Activated CD4-positive, alpha-beta T cell treated with anti-CD3 and anti-CD28 coated beads for 36 hours (primary cell): ENCODE data around the gene IL2RA. TPM values are rescaled to one million over a fixed set of nuclear protein-coding genes. Genes with fewer than 3 reads are reported as not detected.

Experiments
- ATAC-seq: fragments of 200-7000 bp; cut with Tn5 transposase; one replicate; pipeline ENCODE4 v1.10.0; 2021; ENCODE audit warnings: mild to moderate bottlenecking, moderate library complexity
- CTCF ChIA-PET: fragments of 350-600 bp; sonication (Branson Sonifier 250); formaldehyde crosslinking; loops from one replicate; lab custom pipeline; 2021; ENCODE audit warnings: antibody characterized with exemption; lab: Charles Lee
- POLR2A ChIA-PET: fragments of 350-600 bp; sonication (Branson Sonifier 250); formaldehyde crosslinking; loops from one replicate; lab custom pipeline; 2021; ENCODE audit warnings: antibody characterized with exemption, inconsistent platforms; lab: Charles Lee
- DNase-seq: peaks from one replicate; pipeline ENCODE4 v3.0.0-alpha.2; 2020
- H3K27ac Mint-ChIP-seq: one replicate; pipeline ENCODE4 v1.8.0; 2021; ENCODE audit warnings: mixed read lengths
- H3K27me3 Mint-ChIP-seq: one replicate; pipeline ENCODE4 v1.8.0; 2021; ENCODE audit warnings: mixed read lengths
- H3K36me3 Mint-ChIP-seq: one replicate; pipeline ENCODE4 v1.8.0; 2021; ENCODE audit warnings: low read depth, mixed read lengths
- H3K4me1 Mint-ChIP-seq: one replicate; pipeline ENCODE4 v1.8.0; 2021; ENCODE audit warnings: mixed read lengths
- H3K4me3 Mint-ChIP-seq: one replicate; pipeline ENCODE4 v1.8.0; 2021; ENCODE audit warnings: mild to moderate bottlenecking, moderate library complexity, mixed read lengths
- H3K9me3 Mint-ChIP-seq: one replicate; pipeline ENCODE4 v1.8.0; 2021; ENCODE audit warnings: low read depth, mixed read lengths
- intact Hi-C, 2 experiments: fragments of 100-400 bp; cut with DNase I in 1 of 2; cut with micrococcal nuclease in 1 of 2; formaldehyde crosslinking; loops; one replicate each; pipeline versions ENCODE4 v1.14.2 to v1.15.1; 2022 to 2024; cut with DNase I, micrococcal nuclease
- total RNA-seq, 2 experiments: library from RNA; stranded (reverse); gene quantifications; one replicate each; pipeline ENCODE4 v1.2.3, GENCODE V29; 2021

IL2RA gene
- total RNA-seq, 2 experiments from 2014 or later: 659 to 980 TPM

DNA sequence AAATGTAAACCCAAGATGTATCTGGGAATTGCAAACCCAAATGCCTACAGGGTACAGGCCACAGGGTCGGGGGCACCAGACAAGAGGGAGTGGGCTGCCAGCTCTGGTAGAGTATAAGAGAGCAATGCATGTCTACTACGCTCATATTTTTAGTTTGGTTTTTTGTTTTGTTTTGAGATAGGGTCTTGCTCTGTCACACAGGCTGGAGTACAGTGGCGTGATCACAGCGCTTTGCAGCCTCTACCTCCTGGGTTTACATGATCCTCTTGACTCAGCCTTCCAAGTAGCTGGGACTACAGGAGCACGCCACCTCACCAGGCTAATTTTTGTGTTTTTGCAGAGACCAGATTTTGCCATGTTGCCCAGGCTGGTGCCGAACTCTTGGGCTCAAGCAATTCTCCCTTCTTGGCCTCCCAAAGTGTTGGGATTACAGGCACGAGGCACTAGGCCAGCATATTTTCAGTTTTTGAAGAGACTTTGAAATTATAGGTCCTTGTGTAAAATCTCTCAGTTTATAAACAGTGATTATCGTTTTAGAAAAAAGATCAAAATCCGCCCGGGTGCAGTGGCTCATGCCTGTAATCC, 73.7 kb downstream of the IL2RA start:
- H3K4me1 Mint-ChIP-seq: peaks cover 8% of the 10 kb centered on the region
- no peak overlapping the region for H3K27ac Mint-ChIP-seq
- peaks cover 13% of the 10 kb centered on the region for H3K9me3 Mint-ChIP-seq
- H3K4me3 Mint-ChIP-seq: no peak overlapping the region
- DNase-seq (no peak), ATAC-seq (no peak)
- no peaks in the 10 kb centered on the region for H3K36me3 Mint-ChIP-seq
- CTCF ChIA-PET: interaction anchor here (0.6 kb wide), 1 partner anchor 55 kb away, joined by 3 read pairs; no protein-coding TSS in a partner anchor
- POLR2A ChIA-PET: interaction anchor here (0.7 kb wide), 1 partner anchor 15 kb away, joined by 3 read pairs; no protein-coding TSS in a partner anchor
- intact Hi-C loops: no loop called here
- peaks cover 8% of the 10 kb centered on the region for H3K27me3 Mint-ChIP-seq

DNA sequence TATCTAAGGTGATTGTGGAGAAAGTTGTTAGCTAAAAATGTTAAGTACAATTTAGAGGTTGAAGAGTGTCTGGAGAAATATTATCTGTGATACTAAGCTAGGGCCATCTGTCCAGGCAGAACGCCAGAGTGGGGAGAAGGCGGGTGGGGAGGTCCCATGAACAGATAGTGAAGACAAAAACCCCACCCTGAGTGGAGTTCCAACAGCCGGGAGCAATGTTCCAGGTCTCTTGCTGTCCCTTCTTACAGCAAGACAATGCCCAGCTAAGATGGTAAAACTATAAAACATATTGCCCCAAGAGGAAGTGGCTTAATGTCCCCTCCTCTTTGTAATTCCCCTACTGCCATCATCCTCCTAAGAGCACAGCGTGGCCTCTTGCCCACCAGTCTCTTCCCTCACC, 74.4 kb downstream of the IL2RA start:
- Mint-ChIP-seq H3K36me3 (no peaks in the 10 kb centered on the region), H3K4me3 (no peak overlapping the region), H3K27me3 (peaks cover 6% of the 10 kb centered on the region), H3K4me1 (peaks cover 8% of the 10 kb centered on the region), H3K9me3 (peaks cover 13% of the 10 kb centered on the region), H3K27ac (no peak overlapping the region)
- CTCF ChIA-PET: interaction anchor here (0.6 kb wide), 2 partner anchors 10 to 111 kb away, joined by 3 read pairs; partner anchors contain the start of gene IL15RA
- intact Hi-C loops: no loop called here
- ATAC-seq (peak; percentile 44), DNase-seq (no peak)
- POLR2A ChIA-PET: interaction anchor here (0.7 kb wide), 1 partner anchor 16 kb away, joined by 3 read pairs; no protein-coding TSS in a partner anchor

DNA sequence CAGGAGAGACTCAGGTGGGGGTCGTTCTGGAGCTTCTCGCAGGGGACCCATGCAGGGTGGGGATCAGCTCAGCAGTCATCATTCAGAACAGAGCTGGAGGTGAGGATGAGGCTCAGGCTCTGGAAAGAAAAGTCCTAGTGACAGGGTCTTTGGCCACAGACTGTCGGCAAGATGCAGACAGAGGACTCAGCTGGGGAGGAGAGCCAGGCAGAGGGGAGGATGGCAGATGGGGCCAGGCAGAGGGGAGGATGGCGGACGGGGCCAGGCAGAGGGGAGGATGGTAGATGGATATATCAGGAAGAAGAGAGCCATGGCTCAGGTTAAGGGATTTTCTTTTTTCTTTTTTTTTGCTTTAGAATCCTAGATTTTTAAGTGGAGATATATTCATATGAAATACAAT, 77.1 kb downstream of the IL2RA start:
- Mint-ChIP-seq H3K27ac (no peak overlapping the region), H3K4me1 (peaks cover 8% of the 10 kb centered on the region), H3K36me3 (no peaks in the 10 kb centered on the region), H3K4me3 (no peak overlapping the region), H3K27me3 (peaks cover 6% of the 10 kb centered on the region), H3K9me3 (no peaks in the 10 kb centered on the region)
- ChIA-PET POLR2A (no interaction called here), CTCF (no interaction called here)
- intact Hi-C loops: no loop called here
- ATAC-seq: no peak
- DNase-seq: no peak

DNA sequence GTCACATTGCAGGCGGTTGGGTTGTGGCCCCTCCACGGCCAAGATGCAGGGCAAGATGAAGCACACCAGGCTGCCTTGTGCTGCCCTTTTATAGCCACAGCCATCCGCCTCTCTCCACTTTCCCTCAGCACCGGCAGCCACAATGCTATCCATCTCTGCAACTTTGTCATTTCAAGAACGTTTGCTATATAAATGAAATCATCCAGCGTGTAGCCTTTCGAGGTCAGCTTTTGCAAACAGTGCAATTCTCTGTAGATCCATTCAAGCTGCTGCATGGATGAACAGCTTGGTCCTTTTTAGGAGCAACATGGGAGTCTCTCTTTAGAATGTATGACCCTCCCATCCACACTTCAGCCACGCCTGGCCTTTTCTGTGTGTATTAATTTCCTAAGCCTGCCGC, 78.4 kb downstream of the IL2RA start:
- Mint-ChIP-seq H3K4me3 (no peak overlapping the region), H3K9me3 (no peaks in the 10 kb centered on the region), H3K27ac (no peak overlapping the region), H3K4me1 (peaks cover 8% of the 10 kb centered on the region), H3K36me3 (no peaks in the 10 kb centered on the region), H3K27me3 (peaks cover 6% of the 10 kb centered on the region)
- CTCF ChIA-PET: no interaction called here
- ATAC-seq: no peak
- POLR2A ChIA-PET: no interaction called here
- intact Hi-C loops: no loop called here
- no peak for DNase-seq

DNA sequence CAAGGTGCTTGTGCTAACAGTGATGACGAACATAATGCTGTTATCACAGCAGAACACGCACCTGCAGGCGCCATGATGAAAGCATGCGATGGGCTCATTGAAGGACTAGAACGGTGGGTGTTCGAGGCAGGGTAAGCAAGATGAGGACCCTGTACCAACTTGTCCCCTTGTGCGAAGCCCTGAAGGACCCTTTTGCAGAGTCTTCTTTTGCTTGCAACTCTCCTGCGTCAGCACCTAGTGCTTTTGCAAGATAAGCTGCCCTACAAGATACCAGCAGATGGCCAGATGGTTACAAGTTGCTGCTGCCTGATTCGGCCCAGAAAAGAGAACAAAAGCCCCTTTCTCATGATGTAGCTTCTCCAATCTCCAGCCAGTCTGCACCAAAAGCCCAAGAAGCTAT, 80.6 kb downstream of the IL2RA start:
- Mint-ChIP-seq H3K27ac (no peak overlapping the region), H3K36me3 (peaks cover under 1% of the 10 kb centered on the region), H3K27me3 (peaks cover 3% of the 10 kb centered on the region), H3K4me3 (no peak overlapping the region), H3K4me1 (peaks cover 2% of the 10 kb centered on the region), H3K9me3 (no peaks in the 10 kb centered on the region)
- CTCF ChIA-PET: interaction anchor here (0.6 kb wide), 1 partner anchor 12 kb away, joined by 3 read pairs; no protein-coding TSS in a partner anchor
- ATAC-seq: no peak
- POLR2A ChIA-PET: no interaction called here
- DNase-seq: no peak
- intact Hi-C loops: no loop called here

DNA sequence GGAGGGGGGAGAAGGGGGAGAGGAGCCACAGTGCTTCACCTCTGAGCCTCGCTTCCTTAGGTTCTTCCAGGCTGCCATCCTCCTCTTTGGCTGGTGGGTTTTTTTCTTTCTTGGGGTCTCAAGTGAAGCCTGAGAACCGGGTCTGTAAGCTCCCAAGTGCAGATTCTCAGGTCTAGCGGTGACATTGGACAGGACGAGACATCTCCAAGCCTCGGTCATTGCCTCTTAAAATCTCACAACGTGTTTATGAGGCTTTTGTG, 84.0 kb downstream of the IL2RA start:
- peak overlapping the region; percentile 81 for H3K27ac Mint-ChIP-seq
- H3K9me3 Mint-ChIP-seq: no peaks in the 10 kb centered on the region
- CTCF ChIA-PET: interaction anchor here (0.7 to 1.4 kb wide), 4 partner anchors 9 to 355 kb away, joined by 3 to 5 read pairs (median 3); no protein-coding TSS in a partner anchor
- peak overlapping the region; percentile 94 for H3K4me3 Mint-ChIP-seq
- peaks cover 12% of the 10 kb centered on the region for H3K36me3 Mint-ChIP-seq
- H3K27me3 Mint-ChIP-seq: no peaks in the 10 kb centered on the region
- no peak for DNase-seq
- POLR2A ChIA-PET: no interaction called here
- intact Hi-C loops: loop anchor here in 1 of 2 experiments (5.0 kb wide), 1 partner anchor 74 kb away; no protein-coding TSS in a partner anchor
- H3K4me1 Mint-ChIP-seq: peaks cover 23% of the 10 kb centered on the region
- ATAC-seq: no peak

DNA sequence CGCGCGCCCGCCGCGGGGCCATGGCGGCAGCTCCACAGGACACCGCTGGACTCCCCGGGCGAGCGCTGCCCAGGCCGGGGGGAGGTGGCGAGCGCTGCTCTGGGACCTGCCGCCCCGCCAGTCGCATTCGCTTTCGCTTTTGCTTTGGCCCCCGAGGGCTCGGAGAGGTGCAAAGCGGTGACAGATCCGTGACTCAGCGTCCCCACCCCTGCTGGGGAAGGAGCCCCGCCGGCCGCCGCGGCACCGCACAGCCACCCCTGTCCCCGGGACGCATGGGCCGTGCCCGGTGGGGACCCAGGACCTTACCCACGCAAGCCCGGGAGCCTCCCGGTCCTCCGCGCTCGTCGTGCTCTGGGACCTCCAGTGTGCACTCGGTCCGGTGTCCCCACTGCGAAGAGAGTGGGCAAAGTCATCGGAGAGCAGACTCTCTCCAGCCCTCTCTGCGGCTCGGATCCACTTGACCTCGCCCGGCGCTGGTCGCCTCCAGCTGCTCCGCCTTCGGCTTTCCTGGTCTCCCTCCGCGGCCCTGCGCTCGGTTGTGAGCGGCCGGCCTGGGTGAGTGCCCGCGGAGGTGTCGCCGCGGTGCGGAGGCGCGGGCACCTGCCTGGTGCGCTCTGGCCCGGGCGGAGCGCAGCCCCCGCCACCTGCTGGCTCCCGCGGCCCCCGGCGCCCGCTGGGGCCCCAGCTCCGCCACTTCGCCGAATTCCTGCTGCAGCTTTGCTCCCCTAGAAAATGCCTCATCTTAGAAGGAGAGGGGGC, 84.5 kb downstream of the IL2RA start, which contains the start of gene IL15RA:
Gene IL15RA (minus strand): TSS at position 73 of the 759 bp plus-strand sequence. CDS start 51 bp downstream, at position 22.
- peak; percentile 72 for ATAC-seq
- peak; percentile 95 for DNase-seq
- Mint-ChIP-seq H3K27me3 (no peaks in the 10 kb centered on the region), H3K4me1 (peaks cover 28% of the 10 kb centered on the region), H3K27ac (peak within 1 kb of the TSS; percentile 95), H3K9me3 (no peaks in the 10 kb centered on the region), H3K4me3 (peak within 1 kb of the TSS; percentile 94), H3K36me3 (peaks cover 12% of the 10 kb centered on the region)
- intact Hi-C loops: loop anchor here (1.0 to 5.0 kb wide), 9 partner anchors 37 to 293 kb away; partner anchors contain the start of genes GDI2 (in 1 of the 2) and TASOR2 (in 1 of the 2)
- ChIA-PET POLR2A (no interaction called here), CTCF (interaction anchor here (0.7 to 2.4 kb wide), 6 partner anchors 10 to 355 kb away, joined by 3 to 13 read pairs (median 4); partner anchors contain the start of gene PFKFB3)

DNA sequence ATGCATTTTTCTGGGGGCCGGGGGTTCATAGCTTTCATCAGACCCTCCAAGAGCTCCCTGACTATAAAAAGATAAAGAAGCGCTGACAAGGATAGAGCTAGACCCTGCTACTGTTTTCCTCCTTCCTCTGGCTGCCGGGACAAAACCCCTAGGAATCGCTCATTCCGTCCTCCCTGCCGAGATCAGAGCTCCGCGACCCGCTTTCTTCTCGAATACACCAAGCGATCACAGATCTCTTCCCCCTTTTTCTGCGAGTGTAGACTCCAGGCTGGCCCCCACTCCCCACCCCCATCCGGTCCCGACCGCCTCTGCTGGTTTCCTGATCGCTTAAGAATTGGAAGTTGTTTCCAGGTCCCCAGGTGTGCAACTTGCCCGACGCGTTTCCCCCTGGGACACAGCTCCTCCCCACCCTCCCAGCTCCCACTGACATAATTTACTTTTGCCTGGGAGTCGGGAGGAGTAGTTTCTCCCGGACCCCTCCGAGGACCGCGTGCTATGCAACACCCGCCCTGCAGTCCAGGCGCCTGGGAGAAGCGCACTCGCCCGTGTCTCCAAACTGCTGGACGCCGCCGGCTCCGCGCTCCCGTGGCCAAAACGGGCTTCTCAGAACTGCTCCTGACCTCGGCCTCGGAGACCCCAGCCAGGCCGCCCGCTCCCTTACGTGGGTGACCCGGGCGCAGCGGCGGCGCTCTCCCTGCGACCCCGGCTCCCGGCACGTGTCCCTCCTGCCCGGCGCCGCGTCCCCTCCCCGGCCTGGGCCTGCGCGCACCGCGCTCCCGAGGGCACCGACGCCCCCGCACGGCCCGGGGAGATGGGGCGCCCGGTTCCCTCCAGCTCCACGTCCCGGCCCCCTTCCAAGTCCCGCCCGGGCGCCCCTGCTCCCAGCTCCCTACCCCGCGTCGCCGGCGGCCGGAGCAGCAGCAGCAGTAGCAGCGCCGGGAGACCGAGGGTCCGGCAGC, 85.4 kb downstream of the IL2RA start:
- peaks cover 35% of the 10 kb centered on the region for H3K4me1 Mint-ChIP-seq
- H3K9me3 Mint-ChIP-seq: no peaks in the 10 kb centered on the region
- intact Hi-C loops: loop anchor here (1.0 to 5.0 kb wide), 12 partner anchors 35 to 292 kb away; partner anchors contain the start of genes FBH1 (in 1 of the 2), GDI2 (in 1 of the 2) and TASOR2 (in 1 of the 2)
- H3K36me3 Mint-ChIP-seq: peaks cover 12% of the 10 kb centered on the region
- H3K27ac Mint-ChIP-seq: peak overlapping the region; percentile 95
- ChIA-PET POLR2A (interaction anchor here (0.6 to 1.2 kb wide), 4 partner anchors 17 to 371 kb away, joined by 3 to 6 read pairs (median 3); partner anchors contain the start of genes ANKRD16 and FBH1), CTCF (interaction anchor here (0.6 to 2.4 kb wide), 8 partner anchors 11 to 226 kb away, joined by 3 to 13 read pairs (median 5); partner anchors contain the start of genes IL2RA and PFKFB3)
- no peaks in the 10 kb centered on the region for H3K27me3 Mint-ChIP-seq
- ATAC-seq: peak; percentile 8
- DNase-seq: peak; percentile 73
- H3K4me3 Mint-ChIP-seq: peak overlapping the region; percentile 94

DNA sequence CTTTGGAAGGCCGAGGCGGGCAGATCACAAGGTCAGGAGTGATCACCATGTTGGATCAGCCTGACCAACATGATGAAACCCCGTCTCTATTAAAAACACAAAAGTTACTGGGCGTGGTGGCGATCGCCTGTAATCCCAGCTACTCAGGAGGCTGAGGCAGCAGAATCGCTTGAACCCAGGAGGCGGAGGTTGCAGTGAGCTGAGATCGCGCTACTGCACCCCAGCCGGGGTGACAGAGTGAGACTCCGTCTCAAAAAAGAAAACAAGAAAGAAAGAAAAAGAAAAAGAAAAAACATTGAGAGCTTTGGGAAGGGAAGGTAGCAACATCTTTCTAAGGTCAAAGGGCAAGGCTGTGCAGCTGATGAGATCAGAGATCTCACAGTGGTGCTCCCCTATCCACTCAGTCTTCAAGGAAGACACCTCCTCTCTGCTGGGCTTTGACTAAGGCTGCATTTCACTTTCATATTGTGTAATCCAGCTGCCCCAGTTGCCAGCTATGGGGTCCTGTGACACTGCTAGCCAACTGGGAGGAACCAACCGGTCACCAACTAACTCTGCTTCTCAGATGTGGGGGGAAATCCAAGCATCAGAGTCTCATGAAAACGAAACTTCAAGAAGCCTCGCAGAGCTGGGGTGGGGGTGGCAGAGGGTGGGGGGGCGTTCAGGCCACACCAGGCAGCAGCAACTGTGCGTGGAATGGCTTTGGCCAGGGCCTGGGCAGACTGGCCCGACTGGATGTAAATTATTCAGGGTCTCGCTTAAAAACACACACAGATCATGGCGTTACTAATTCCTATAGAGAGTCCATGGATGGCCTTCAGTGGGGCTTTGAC, 86.3 kb downstream of the IL2RA start:
- peak overlapping the region; percentile 94 for H3K4me3 Mint-ChIP-seq
- peaks cover 44% of the 10 kb centered on the region for H3K4me1 Mint-ChIP-seq
- no peaks in the 10 kb centered on the region for H3K9me3 Mint-ChIP-seq
- CTCF ChIA-PET: interaction anchor here (0.9 to 2.4 kb wide), 5 partner anchors 38 to 227 kb away, joined by 3 to 13 read pairs (median 6); partner anchors contain the start of gene PFKFB3
- POLR2A ChIA-PET: interaction anchor here (0.6 to 1.2 kb wide), 5 partner anchors 18 to 372 kb away, joined by 3 to 6 read pairs (median 3); partner anchors contain the start of genes ANKRD16 and FBH1
- peak; percentile 83 for DNase-seq
- peaks cover 12% of the 10 kb centered on the region for H3K36me3 Mint-ChIP-seq
- peak overlapping the region; percentile 95 for H3K27ac Mint-ChIP-seq
- intact Hi-C loops: loop anchor here (1.0 to 5.0 kb wide), 10 partner anchors 35 to 291 kb away; partner anchors contain the start of genes FBH1 (in 1 of the 2), GDI2 (in 1 of the 2) and TASOR2 (in 1 of the 2)
- H3K27me3 Mint-ChIP-seq: no peaks in the 10 kb centered on the region
- ATAC-seq: peak; percentile 82

DNA sequence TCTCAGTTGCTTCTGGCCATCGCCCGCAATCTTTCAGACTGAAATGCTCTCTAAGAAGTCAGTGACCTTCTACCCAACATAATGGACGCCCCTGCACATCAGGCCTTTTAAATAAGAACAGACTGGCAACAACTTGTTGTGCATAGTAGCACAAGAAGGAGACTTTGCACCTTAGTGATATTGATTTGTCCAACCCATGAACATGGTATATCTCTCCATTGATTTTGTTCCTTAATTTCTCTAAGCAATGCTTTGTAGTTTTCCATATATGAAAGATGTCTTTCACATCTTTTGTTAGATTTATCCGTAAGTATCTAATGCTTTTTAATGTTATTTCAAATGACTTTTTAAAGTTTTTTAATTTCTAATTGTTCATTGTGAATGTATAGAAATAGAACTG, 89.1 kb downstream of the IL2RA start:
- intact Hi-C loops: no loop called here
- CTCF ChIA-PET: no interaction called here
- POLR2A ChIA-PET: no interaction called here
- H3K4me1 Mint-ChIP-seq: peaks cover 51% of the 10 kb centered on the region
- H3K4me3 Mint-ChIP-seq: no peak overlapping the region
- peaks cover 21% of the 10 kb centered on the region for H3K36me3 Mint-ChIP-seq
- H3K27ac Mint-ChIP-seq: no peak overlapping the region
- no peaks in the 10 kb centered on the region for H3K27me3 Mint-ChIP-seq
- no peaks in the 10 kb centered on the region for H3K9me3 Mint-ChIP-seq
- ATAC-seq (no peak), DNase-seq (no peak)
